NCI-H1417 treated with DMSO at 0.1 percent for 48 hours (cell line): ENCODE data around the gene ADAMTSL3.
"Not testable (repeated sequence)": the region's sequence is repeated elsewhere in the genome, so short reads cannot be mapped to it uniquely, and the experiment has no call there.

Source experiments
- DNase-seq: peaks from one replicate; lab custom pipeline; 2025; lab: John Stamatoyannopoulos, UW

The ADAMTSL3 gene

GRCh38 chr15:84086071-84086470 is 432.1 kb downstream of the ADAMTSL3 start:
- not testable (repeated sequence) for DNase-seq
